GM20000 (cell line): ENCODE results near the gene CEBPZ.
"Not testable (repeated sequence)": the region's sequence is repeated elsewhere in the genome, so short reads cannot be mapped to it uniquely, and the experiment has no call there.

Experiments
- DNase-seq: peaks from one replicate; pipeline ENCODE4 v3.0.0; 2012; ENCODE audit warnings: low spot score
- CTCF ChIP-seq: IDR thresholded peaks from 2 replicates; pipeline ENCODE4 v1.5.1; 2012; ENCODE audit warnings: mild to moderate bottlenecking, control low read depth; ENCODE audit errors: extremely low read depth, missing control alignments

CEBPZ gene

DNA sequence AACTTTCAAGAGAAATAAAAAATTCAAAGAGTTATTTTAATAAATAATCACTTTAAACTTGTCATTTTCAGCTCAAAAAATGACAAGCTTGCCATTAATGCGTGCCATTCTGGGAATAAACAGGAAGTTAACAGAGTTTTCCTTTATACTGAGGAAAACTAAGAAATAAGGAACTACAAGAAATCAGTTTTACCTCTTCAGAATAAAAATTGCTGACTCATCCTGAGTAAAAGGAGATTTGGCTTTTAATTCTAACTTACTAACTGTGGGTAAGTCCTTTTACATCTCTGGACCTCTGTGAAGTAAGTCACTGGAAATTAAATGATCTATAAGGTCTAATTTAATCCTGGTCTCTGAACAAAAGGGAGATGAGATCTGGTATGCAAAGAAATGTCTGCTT lies 16.1 kb downstream of the CEBPZ start:
- DNase-seq, result no peak
- no peak for TF ChIP-seq CTCF

DNA sequence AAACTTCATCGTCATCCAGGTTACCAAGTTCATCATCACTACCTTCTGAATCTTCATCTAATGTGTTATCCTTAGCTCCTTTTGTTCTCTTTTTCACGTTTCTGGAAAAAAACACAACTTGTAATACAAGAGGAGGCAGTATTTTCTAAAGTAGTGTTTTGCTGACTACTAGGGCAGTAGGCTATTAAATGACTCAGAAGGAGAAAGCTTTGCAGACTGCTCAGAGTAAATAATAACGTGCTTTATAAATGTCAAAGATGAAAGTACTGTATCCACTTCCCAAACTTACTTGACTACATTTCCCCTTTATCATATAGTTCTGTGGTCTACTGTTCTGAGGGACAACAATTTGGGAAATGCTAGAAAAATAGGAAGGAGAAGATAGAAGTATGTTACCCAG lies 19.5 kb downstream of the CEBPZ start:
- no peak for DNase-seq
- no peak for TF ChIP-seq CTCF

DNA sequence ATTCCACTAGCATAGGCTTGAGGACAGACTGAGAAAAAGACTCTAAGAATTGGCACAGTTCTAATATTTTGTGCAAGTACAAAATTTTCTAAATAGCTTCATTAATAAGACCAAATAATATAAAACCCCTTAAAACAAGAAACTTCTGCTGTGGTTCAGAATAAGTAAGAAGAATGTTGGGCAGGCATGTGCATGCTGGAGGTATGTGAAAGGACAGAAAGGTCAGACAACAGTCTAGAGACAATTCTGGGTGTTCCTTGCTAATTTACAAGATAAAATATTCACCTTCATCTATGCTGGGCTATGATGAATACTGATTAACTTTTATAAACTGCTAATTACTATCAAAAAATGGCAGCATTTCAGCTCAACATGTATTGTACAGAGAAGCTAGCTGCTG lies 20.2 kb downstream of the CEBPZ start:
- DNase-seq, result no peak
- TF ChIP-seq CTCF, result no peak

GRCh38 chr2:37206760-37207159 lies 24.6 kb downstream of the CEBPZ start:
- DNase-seq, result not testable (repeated sequence)

DNA sequence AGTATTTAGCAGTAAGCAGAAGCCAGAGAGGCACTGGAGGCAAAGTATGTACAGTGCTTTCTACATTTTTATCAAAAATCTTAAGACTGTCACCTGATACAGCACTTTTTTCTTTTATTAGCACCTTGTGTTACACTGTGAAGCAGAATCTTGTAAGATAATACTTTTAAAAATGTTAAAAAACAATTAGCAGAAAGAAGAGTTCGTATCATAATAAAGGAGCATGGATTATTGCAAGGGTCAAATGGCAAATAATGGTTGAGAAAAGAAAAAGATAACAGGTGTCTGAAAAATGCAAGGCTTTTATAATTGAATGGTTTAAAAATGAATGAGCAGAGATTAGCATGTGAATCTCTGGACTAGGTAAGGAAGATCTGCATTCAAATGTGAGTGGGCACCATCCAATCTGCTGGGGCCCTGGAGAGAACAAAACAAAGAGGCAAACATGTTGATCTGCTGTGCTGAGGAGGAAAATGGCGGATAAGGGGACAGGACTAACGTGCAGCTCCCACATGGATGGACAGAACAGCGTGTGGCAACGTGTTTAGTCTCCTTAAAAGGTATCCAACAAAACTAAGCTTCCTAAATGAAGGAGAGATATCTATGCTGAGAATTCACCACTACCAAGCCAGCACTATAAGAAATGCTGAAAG lies 25.6 kb downstream of the CEBPZ start:
- DNase-seq, result no peak
- no peak for TF ChIP-seq CTCF

GRCh38 chr2:37205071-37205661 lies 26.2 kb downstream of the CEBPZ start:
- not testable (repeated sequence) for DNase-seq

DNA sequence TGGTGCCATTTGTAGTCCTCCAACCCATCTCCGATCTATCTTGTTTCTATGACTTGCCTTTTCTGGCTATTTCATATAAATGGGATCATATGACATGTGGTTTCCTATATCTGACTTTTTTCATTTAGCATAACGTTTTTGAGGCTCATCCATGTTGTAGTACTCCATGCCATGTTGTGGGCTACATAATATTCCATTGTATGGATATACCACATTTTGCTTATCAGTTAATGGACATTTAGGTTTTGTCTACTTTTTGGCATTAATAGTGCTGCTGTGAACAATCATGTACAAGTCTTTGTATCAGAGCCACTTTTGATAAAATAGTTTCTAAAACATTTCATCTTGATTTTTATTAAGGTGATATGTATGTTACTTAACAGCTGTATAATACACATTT lies 27.7 kb downstream of the CEBPZ start:
- TF ChIP-seq CTCF, result no peak
- no peak for DNase-seq

- no peak for DNase-seq
- TF ChIP-seq CTCF, result no peak
Measured at GRCh38 chr2:37201766-37202165, 29.6 kb downstream of the CEBPZ start.
